Suppressor macrophage treated with lipopolysaccharide for 4 hours (primary cell): Measurements from ENCODE around the gene CNPPD1.
A peak's percentile ranks its signal among the peaks of the same experiment; 100 is the strongest.

Experiments used
- DNase-seq: peaks from one replicate; pipeline ENCODE4 v3.0.0-alpha.2; 2020

CNPPD1 gene

GRCh38 chr2:219158025-219158424 lies 18.7 kb downstream of the CNPPD1 start:
- no peak for DNase-seq

GRCh38 chr2:219157396-219157795 lies 19.3 kb downstream of the CNPPD1 start:
- DNase-seq: no peak

GRCh38 chr2:219155054-219155644 lies 21.6 kb downstream of the CNPPD1 start:
- peak; percentile 88 for DNase-seq

GRCh38 chr2:219149667-219150066 lies 27.1 kb downstream of the CNPPD1 start:
- no peak for DNase-seq

- no peak for DNase-seq
Observed at GRCh38 chr2:219142329-219142728, 34.4 kb downstream of the CNPPD1 start.

GRCh38 chr2:219140722-219141121 lies 36.0 kb downstream of the CNPPD1 start:
- DNase-seq: no peak

- no peak for DNase-seq
Observed at GRCh38 chr2:219133976-219134375, 42.7 kb downstream of the CNPPD1 start.

DNA sequence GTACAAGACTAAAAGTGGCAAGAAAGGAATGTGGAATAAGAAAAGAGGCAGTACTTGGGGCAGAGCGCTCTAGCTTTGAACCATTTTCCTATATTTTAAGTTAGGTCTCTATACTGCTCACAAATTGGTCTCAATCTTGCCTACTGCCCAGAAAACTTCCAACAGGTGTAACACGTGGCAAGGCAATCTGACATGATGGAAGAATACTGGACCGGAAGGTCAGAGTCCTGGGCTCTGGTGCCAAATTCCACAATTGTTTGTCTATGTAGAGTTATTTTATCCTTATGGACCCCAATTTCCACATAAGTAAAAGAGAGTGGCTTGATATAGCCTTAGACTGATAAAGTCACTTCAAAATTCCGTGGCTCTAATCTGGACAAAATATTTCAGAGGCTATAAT lies 45.0 kb downstream of the CNPPD1 start:
- no peak for DNase-seq

- no peak for DNase-seq
Observed at GRCh38 chr2:219131327-219131726, 45.4 kb downstream of the CNPPD1 start.

DNA sequence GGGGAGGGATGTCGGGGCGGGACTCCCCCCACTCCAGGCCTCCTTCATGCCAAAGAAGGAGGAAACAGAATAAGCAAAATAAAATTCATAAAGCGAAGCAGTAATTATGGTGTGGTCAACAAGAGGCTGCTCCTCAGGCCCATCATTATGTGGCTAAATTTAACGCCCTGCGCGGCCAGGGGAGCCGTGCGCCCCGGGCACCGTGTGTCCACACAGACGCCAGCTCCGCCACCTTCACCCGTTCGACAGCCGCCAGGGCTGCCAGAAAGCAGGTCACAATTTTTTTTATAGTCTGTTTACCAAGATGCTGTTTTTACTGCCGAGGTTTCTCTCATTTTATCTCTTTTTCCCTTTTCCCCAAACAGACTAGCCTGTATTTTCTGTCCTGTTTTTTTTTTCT lies 47.1 kb downstream of the CNPPD1 start:
- DNase-seq: no peak

DNA sequence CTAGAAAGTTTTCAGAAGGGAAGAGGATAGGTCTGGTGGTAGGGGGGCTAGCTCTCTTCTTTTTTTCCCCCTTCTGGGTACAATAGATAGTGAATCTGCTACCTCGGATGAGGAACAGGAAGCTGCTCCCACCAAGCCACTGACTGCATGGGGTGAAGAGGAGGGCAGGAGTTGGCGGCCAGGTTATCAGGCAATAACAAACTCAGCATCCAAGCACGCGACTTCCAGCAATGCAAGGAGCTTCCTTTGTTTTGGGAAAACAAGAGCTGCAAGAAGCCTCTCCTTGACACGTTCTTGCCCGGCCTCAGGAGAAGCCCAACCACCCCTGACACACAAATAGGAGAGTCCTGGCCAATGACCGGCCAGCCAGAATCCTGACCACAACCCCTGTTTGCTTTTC lies 48.3 kb downstream of the CNPPD1 start:
- no peak for DNase-seq

DNA sequence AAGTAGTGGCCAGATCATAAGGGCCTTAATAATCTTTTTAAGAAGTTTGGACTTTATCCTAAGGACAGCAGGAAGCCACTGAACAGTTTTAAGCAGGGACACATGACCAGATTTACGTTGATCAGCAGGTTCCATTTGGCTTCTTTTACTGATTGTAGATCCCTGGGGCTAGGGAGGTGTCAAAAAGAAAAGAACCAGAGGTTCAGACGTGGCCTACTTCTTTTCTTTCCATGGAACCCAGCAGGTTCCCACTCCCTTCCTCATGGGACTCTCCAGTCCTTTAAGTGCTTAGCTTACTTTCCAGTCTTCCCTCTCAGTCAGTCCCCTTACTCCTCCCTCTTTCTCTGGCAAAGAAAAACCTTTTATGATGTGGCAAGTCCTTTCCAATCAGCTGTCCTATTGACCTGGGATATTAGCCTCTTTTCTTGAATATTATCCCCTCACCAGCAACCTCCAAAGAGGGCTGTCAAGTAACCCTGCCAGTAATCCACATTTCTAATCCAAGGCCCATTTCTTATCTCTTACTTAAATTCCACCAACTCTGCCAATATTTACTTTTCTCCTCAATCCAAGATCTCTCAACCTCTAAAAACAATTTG lies 49.6 kb downstream of the CNPPD1 start:
- DNase-seq: no peak

DNA sequence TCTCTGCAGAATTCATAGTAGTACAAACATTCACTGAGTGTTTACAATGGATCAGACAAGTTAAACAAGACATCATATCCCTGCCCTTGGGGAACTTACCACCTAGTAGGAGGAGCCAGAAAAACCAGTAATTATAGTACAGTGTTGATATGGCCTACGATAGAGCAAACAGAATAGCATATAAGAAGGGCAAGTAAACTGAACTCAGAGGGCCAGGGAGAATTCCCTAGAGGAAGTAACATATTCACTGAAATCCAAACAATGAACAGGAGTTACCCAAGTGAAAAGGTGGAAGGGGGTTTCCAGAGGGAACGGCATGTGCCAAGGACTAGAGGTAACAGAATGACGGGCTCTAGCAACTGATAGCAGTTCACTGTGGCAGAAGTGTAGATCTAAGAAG lies 50.2 kb downstream of the CNPPD1 start:
- no peak for DNase-seq

DNA sequence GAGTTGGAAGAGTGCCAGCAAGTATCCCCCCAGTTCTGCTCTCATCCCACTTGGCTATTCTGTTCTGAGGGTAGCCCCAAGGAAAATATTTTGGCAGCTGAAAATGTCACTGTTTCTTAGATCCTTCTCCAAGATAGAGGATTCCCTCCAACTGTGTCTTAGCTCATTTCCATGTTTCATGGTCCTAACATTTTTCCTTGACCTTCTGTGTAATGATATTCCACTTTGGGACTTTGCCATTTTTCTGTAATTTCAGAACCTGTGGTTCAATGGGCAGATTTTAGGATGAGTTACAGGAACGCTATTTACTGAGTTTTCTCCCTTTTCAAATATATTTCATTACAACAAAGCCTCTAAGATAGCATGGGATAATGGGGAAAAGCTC lies 50.8 kb downstream of the CNPPD1 start:
- DNase-seq: no peak

DNA sequence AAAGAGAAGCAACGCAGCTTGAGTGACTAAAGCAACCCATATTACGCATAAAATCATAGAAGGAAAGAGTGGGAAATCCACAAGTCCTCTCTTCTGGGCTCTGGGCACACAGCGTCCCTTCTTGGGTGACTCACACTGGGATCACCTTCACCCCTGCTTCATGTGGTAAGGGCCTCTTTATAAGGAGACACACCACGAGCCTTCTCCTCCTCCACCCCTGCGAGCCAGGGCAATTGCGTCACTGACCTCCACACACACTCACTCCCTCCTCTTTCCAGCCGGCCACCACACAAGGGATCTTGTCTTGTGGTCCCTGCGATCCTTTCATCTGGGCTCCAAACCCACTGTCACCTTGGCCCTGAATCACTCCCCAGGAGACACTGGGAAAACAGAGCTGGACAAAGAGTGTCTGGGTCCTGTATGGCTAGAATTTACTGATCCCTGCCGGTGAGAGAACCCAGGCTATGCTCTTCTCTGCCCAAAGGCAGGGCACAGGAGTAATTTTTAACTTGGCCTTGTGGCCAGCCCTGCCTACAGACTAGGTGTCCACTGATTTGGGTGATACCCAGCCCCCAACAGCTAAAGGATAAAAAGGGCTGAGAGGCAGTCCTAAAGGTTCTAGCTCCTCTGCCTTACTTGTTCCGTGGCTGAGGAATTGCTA lies 51.4 kb downstream of the CNPPD1 start:
- peak; percentile 43 for DNase-seq

DNA sequence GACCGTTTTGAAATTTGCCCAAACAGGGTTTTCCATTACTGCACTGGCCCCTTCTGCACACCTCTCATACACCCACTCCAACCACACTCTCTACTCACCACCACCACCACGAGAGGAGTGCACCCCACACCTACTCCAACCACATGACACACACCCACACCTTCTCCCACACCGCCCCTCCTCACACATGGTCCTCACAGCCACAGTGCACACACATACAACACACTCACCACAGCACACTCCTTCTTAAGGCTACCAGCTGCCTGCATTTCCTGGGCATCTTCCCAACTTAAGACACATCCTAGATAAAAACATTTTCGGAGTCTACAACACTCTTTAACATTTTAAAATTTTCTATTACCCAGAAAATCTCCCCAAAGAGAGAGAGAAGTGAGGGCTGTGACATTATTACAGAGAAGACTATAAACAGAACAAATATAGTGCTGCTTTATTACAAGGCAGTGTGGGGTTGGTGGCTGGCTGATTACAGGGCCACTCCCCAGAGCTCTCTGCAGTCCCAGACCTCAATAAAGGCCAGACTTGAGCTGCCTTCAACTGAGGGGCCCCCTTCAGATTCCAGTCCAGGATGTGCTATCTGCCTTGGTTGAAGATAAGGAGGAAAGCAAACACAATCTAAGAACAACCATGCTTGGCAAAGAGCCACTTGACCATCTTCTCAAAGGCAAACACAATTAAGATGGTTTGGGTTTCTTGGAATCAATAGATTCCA lies 52.2 kb downstream of the CNPPD1 start:
- DNase-seq: no peak

DNA sequence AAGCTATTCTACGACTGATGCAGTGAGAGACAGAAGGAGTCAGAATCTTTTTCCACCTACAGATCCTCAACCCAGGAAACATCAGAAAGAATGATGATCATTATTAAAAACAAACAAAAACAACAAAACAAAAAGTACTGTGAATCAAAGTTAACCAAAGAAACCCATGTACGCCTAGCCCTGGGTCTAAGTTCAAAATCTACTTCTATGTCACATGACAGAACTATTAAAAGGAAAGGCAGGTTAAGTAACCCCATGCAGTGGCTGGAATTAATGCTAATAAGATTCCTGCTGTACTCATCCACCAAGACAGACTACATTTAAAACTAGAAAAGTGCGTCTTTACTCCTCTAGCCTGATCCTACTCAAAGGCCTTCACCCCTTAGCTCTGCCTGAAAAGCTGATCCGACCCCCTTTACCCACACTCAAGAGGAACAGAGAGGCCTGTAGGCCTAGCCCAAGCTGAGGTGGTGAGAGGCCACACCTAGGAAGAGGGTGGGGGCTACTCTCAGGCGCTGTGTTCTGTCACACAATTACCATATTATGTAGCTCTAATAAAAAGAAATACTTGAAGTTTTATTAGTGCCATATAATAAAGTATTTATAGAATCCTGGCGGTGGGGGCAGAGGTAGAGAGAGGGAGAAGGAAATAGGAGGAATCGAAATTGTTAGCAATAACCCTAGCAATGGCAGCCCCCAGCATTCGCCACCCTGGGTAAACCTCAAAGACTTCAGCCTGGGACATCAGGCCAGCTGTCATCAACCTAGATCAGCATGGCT lies 53.2 kb downstream of the CNPPD1 start:
- no peak for DNase-seq

DNA sequence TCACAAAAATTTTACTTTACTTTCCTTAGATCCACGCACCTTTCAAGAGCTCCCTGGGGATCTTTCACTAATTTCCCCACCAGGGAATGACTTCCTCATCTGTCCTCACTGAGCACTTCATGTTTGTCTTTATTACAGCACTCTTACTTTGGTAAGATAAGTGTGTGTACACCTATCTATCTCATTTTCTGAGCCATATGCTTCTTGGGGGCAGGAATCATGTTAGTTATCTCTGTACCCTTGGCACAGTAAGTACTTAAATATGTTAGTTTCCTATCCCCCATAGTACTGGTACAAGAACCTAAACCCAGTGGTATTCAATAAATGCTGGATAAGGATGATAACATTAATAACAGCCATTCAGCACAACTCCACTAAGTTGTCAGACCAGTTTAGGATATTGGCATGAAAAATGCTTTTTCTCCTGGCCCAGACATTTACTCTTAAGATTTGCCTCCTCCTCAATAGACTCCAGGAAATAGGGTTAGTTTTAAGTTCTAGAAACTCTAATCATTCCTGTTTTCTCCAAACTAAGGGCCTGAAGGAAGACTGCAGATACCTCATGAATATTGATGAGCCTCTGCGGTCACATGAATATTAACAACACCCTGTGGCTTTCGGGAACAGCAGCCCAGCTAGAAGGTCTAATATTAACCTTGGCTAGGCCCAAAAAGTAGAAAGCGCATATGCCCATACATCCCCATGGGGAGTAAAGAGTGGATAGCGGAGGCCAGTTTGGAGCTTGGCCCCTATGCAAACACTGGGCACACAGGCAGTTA lies 54.3 kb downstream of the CNPPD1 start:
- no peak for DNase-seq
